ENCODE data around the gene ABO.

GRCh38 chr9:133221177-133221809 is 53.7 kb downstream of the ABO start:
- TF ChIP-seq CTCF (IDR thresholded peaks at IDR 0.05; ENCODE audit: control extremely low read depth in 1 of 3, insufficient read depth in 1 of 3, low read depth in 1 of 3, low read length in 3 of 3) (no peak), KDM5A (IDR thresholded peaks at IDR 0.05; ENCODE audit: low read length) (no peak)
